Thoracic aorta (tissue), 2 donors: Measurements from ENCODE around the gene MYO18B. TPM values are rescaled to one million over a fixed set of nuclear protein-coding genes. Genes with fewer than 3 reads are reported as not detected.

Experiments
- ATAC-seq: fragments of 150-250 bp; one replicate; pipeline ENCODE4 v1.8.0; 2017; ENCODE audit warnings: low read depth; ENCODE audit not compliant: insufficient number of reproducible peaks, low FRiP score
- DNase-seq: peaks from one replicate; pipeline ENCODE4 v3.0.0-alpha.2; 2020; ENCODE audit warnings: low spot score
- H3K27ac ChIP-seq, 2 donors: fragments of 200-600 bp; sonication (generic); 1 replicate in 1 of 2; 2 replicates in 1 of 2; pipeline ENCODE4 v1.5.1; 2016; ENCODE audit warnings: mild to moderate bottlenecking in 2 of 2, moderate library complexity in 2 of 2
- H3K27me3 ChIP-seq: fragments of 200-600 bp; sonication (generic); replicated peaks from 2 replicates; pipeline ENCODE4 v1.6.0; 2016; ENCODE audit warnings: mild to moderate bottlenecking; ENCODE audit not compliant: insufficient read depth
- H3K36me3 ChIP-seq: fragments of 200-600 bp; sonication (generic); one replicate; pipeline ENCODE4 v1.5.1; 2016
- H3K4me1 ChIP-seq, 2 donors: fragments of 200-600 bp; sonication (generic); 1 replicate in 1 of 2; 2 replicates in 1 of 2; pipeline versions ENCODE4 v1.5.1 to v1.6.0; 2016; ENCODE audit warnings: low read depth in 2 of 2, mild to moderate bottlenecking in 1 of 2; ENCODE audit not compliant: control insufficient read depth in 1 of 2
- H3K4me3 ChIP-seq: fragments of 200-600 bp; sonication (generic); 2 replicates; pipeline ENCODE4 v1.5.1; 2016; ENCODE audit warnings: mild to moderate bottlenecking
- H3K9me3 ChIP-seq: fragments of 200-600 bp; sonication (generic); 2 replicates; pipeline ENCODE4 v1.5.1; 2016
- CTCF ChIP-seq: fragments of 200-600 bp; sonication (generic); IDR thresholded peaks from one replicate; pipeline ENCODE4 v1.5.1; 2019; ENCODE audit warnings: antibody characterized with exemption
- total RNA-seq, 2 donors: library from RNA; depleted of rRNA; stranded (reverse); fragments of >200 nt; gene quantifications; one replicate each; pipeline versions ENCODE4 v1.1.0 to v1.2.3, GENCODE V29; 2016

MYO18B gene
- total RNA-seq, 2 donors from 2014 or later, result 45.6 to 73.5 TPM

- Histone ChIP-seq H3K4me3 (no peak overlapping the region), H3K36me3 (no peaks in the 10 kb centered on the region), H3K9me3 (no peaks in the 10 kb centered on the region), H3K27ac (no peak overlapping the region), H3K4me1 (no peaks in the 10 kb centered on the region), H3K27me3 (no peaks in the 10 kb centered on the region)
- TF ChIP-seq CTCF, result no peak
- DNase-seq (no peak), ATAC-seq (no peak)
These were observed 311.8 kb downstream of the MYO18B start for GRCh38 chr22:26053737-26054316.

GRCh38 chr22:26054841-26055605 is 313.0 kb downstream of the MYO18B start:
- Histone ChIP-seq H3K27ac (no peak overlapping the region), H3K36me3 (no peaks in the 10 kb centered on the region), H3K27me3 (no peaks in the 10 kb centered on the region), H3K9me3 (no peaks in the 10 kb centered on the region), H3K4me3 (no peak overlapping the region), H3K4me1 (no peaks in the 10 kb centered on the region)
- no peak for ATAC-seq
- DNase-seq, result no peak
- TF ChIP-seq CTCF, result no peak

GRCh38 chr22:26055693-26056092 is 313.7 kb downstream of the MYO18B start:
- TF ChIP-seq CTCF, result no peak
- Histone ChIP-seq H3K27ac (no peak overlapping the region), H3K27me3 (no peaks in the 10 kb centered on the region), H3K4me1 (no peaks in the 10 kb centered on the region), H3K9me3 (no peaks in the 10 kb centered on the region), H3K36me3 (no peaks in the 10 kb centered on the region), H3K4me3 (no peak overlapping the region)
- DNase-seq (no peak), ATAC-seq (no peak)

GRCh38 chr22:26056455-26057200 is 314.6 kb downstream of the MYO18B start:
- Histone ChIP-seq H3K9me3 (no peaks in the 10 kb centered on the region), H3K4me3 (no peak overlapping the region), H3K27me3 (no peaks in the 10 kb centered on the region), H3K27ac (no peak overlapping the region), H3K36me3 (peaks cover 2% of the 10 kb centered on the region), H3K4me1 (no peaks in the 10 kb centered on the region)
- no peak for DNase-seq
- no peak for TF ChIP-seq CTCF
- no peak for ATAC-seq

GRCh38 chr22:26057731-26058130 is 315.7 kb downstream of the MYO18B start:
- ATAC-seq (no peak), DNase-seq (no peak)
- Histone ChIP-seq H3K4me3 (no peak overlapping the region), H3K36me3 (peaks cover 2% of the 10 kb centered on the region), H3K27me3 (no peaks in the 10 kb centered on the region), H3K9me3 (no peaks in the 10 kb centered on the region), H3K4me1 (no peaks in the 10 kb centered on the region), H3K27ac (no peak overlapping the region)
- TF ChIP-seq CTCF, result no peak
